Fibroblast of pulmonary artery (primary cell): ENCODE data around the gene ST7.

Source experiments
- DNase-seq: peaks from one replicate; pipeline ENCODE4 v3.0.0-alpha.2; 2010; ENCODE audit warnings: low read depth
- H3K4me3 ChIP-seq: replicated peaks from 2 replicates; pipeline ENCODE4 v1.5.1; 2011; ENCODE audit warnings: low read depth, mild to moderate bottlenecking, control low read depth, low read length, moderate library complexity
- TF ChIP-seq, protein P1 (sequence below): IDR thresholded peaks from 2 replicates; pipeline ENCODE4 v1.5.1; 2011; ENCODE audit warnings: mild to moderate bottlenecking, control low read depth, low read length, inconsistent platforms; ENCODE audit errors: missing control alignments

Gene ST7

DNA sequence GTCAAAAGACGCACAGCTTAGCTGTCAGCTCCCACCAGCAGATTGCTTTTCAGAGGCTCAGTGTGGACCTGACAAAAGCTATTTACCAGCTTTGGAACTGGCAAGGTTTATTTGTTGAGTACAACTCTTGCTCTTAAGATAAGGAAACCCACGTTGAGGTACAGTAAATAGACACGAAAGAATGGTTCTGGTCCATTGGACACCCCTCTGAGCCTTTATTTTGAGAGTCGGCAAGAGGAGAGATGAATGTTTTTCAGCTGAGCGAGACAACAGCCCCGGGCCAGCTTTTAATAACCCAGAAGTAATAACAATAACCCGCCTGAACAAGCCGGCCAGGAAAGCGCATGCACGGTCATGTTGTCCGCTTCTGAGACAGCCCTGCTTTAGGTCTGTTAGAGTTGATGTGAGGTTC is 320.5 kb downstream of the ST7 start:
- TF ChIP-seq, protein P1, sequence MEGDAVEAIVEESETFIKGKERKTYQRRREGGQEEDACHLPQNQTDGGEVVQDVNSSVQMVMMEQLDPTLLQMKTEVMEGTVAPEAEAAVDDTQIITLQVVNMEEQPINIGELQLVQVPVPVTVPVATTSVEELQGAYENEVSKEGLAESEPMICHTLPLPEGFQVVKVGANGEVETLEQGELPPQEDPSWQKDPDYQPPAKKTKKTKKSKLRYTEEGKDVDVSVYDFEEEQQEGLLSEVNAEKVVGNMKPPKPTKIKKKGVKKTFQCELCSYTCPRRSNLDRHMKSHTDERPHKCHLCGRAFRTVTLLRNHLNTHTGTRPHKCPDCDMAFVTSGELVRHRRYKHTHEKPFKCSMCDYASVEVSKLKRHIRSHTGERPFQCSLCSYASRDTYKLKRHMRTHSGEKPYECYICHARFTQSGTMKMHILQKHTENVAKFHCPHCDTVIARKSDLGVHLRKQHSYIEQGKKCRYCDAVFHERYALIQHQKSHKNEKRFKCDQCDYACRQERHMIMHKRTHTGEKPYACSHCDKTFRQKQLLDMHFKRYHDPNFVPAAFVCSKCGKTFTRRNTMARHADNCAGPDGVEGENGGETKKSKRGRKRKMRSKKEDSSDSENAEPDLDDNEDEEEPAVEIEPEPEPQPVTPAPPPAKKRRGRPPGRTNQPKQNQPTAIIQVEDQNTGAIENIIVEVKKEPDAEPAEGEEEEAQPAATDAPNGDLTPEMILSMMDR: no peak
- H3K4me3 ChIP-seq: no peak overlapping the region
- DNase-seq: no peak

DNA sequence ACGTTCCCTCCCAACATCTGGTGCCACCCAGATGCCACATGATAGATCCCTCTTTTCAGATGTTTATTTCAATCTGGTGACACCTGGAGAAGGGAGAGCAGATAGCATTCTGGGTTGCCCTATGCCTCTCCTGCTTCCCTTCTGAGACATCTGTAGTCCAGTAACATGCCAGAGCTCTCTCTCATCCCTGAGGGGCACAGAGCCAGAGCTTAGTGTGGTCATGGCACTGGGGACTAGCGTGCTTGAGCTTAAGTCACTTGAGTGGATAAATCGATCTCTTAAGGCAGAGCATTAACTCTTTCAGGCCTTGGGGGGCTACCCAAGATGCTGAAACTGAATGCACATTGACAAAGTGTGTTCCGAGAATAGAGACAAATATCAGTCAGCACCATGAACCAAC is 321.6 kb downstream of the ST7 start:
- H3K4me3 ChIP-seq: no peak overlapping the region
- DNase-seq: no peak
- TF ChIP-seq, protein P1: no peak

DNA sequence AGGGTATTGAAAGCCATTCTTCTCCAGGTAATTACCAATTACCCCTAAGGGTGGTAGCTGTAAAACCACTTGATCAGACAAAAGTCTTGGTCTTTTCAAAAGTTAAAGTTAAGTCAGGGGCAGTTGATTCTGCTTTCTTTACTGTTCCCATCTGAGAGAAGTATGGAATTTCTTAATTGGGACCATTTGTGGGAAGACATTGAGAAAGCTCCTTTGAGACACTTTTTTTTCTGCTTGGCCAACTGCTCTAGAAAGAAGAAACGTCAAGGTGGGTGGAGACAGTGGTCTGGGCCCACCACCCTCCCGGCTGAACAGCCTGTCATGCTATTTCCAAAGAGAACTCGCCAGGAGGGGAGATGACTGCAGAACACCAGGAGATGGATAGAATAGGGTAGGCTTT is 324.3 kb downstream of the ST7 start:
- no peak for DNase-seq
- TF ChIP-seq, protein P1: no peak
- H3K4me3 ChIP-seq: no peak overlapping the region

DNA sequence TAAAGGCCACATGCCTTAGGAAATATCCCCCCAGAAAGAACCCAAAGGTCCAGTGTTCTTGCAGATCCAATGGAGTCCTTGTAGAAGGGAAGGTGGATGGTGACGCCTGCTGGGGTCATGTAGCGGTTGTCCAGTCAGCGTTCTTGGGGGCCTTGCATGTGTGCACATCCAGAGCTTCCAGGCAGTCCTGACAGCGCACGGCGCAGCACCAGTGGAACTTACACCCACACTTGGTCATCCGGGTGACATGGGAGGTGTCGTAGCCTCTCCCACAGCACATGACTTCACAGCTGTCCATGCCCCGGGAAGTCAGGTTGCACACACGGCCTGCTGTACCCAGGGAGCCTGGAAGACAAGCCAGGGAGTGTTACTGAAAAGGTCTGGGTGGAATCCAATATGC is 324.7 kb downstream of the ST7 start:
- H3K4me3 ChIP-seq: no peak overlapping the region
- TF ChIP-seq, protein P1: no peak
- DNase-seq: no peak

DNA sequence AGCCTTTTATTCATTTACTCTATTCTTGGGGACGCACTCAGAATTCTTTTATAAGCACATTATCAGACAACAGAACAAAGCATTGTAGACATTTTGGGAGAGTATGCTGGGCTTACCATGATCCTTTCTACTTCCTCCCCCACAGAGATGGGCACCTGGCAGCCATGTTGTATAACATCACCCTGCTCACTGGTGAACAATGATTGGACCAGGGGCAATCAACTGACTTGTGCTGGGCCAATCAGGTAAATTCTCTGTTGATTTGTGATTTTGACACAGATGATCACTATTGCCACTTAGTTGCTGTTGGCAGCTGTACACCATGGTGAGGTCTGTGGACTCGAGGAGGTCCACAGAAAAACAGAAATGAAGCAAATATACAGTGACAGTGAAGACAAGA is 325.9 kb downstream of the ST7 start:
- TF ChIP-seq, protein P1: no peak
- no peak overlapping the region for H3K4me3 ChIP-seq
- DNase-seq: no peak
